DMS153 (cell line): ENCODE measurements around the gene ACO2.
"Not testable (repeated sequence)": the region's sequence is repeated elsewhere in the genome, so short reads cannot be mapped to it uniquely, and the experiment has no call there.

Source experiments
- DNase-seq: peaks from one replicate; lab custom pipeline; 2025; lab: John Stamatoyannopoulos, UW

The ACO2 gene

DNA sequence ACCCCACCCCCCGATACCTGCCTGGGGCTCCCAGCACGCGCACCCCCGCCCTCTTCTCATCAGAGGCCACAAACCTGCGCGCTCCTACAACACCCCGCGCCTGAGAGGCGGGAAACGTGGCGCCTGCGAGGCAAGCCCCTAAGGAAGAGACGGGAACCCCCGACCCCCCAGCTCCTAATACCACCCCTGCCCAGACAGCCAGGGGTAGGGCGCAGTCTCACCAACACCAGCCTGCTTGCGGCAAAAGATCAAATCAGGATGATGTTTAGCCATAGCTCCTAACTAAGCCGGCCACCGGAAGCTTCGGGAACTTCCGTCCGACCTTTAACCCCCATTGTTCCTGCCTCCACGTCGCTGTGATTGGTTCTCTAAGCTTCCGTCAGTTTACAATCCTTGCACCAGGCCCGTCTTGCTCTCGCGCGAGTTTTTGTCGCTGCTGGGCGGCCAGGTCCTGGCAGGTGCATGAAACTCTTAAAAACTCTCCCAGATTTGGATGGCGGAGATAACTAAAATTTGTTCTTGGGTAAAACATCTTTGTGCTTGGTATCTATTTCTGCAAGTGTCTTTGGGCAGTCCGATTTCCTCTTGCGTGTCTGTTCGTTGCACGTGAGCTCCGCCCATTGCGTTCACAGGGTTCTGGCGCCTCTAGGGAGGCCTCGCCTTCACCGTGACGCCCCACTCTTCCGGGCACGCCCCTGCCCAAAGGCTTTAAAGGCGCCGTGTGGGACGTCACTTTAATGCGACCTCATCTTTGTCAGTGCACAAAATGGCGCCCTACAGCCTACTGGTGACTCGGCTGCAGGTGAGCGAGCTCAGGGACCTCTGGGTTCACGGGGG, at the start of gene ACO2, which contains the start of gene PHF5A:
Gene ACO2 (plus strand): TSS at position 737 of the 837 bp plus-strand sequence. CDS start 30 bp downstream, at position 767.
Gene PHF5A (minus strand): TSS at position 312 of the 837 bp plus-strand sequence. CDS start 39 bp downstream, at position 273.
- peak; percentile 96 for DNase-seq

- DNase-seq = no peak
Observed at GRCh38 chr22:41425660-41426365, 43.1 kb upstream of the ACO2 start.

GRCh38 chr22:41429232-41429950, 39.5 kb upstream of the ACO2 start:
- DNase-seq = no peak

DNA sequence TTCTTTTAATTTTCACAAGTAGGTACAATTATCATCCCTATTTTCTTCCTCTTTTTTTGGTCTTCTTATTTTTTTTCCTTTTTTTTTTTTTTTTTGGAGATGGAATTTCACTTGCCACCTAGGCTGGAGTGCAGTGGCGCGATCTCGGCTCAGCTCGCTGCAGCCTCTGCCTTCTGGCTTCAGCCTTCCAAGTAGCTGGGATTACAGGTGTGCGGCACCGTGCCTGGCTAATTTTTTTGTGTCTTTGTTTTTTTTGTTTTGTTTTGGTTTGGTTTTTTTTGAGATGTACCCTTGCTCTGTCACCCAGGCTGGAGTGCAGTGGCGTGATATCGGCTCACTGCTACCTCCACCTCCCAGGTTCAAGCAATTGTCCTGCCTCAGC, 39.0 kb upstream of the ACO2 start:
- no peak for DNase-seq

DNA sequence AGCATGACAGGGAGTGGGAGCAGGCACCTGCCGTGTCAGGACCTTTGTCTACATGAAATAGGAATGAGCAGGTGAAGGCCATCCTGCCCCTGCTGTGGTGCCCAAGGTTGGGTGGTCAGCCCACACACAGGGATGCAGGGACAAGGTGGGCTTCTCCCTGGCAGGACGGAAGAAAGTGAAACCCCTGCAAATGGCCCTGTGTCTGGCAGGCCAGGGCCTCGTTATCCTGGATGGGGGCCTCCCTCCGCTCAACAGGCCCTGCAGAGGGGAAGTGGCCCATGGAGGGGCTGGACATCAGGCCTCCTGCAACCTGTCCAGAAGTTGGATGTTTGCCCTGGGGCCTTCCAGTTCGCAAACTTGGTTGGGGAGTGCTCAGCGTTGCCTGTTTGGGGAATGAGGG, 37.3 kb upstream of the ACO2 start:
- DNase-seq = no peak

GRCh38 chr22:41433480-41433879, 35.4 kb upstream of the ACO2 start:
- DNase-seq = not testable (repeated sequence)

DNA sequence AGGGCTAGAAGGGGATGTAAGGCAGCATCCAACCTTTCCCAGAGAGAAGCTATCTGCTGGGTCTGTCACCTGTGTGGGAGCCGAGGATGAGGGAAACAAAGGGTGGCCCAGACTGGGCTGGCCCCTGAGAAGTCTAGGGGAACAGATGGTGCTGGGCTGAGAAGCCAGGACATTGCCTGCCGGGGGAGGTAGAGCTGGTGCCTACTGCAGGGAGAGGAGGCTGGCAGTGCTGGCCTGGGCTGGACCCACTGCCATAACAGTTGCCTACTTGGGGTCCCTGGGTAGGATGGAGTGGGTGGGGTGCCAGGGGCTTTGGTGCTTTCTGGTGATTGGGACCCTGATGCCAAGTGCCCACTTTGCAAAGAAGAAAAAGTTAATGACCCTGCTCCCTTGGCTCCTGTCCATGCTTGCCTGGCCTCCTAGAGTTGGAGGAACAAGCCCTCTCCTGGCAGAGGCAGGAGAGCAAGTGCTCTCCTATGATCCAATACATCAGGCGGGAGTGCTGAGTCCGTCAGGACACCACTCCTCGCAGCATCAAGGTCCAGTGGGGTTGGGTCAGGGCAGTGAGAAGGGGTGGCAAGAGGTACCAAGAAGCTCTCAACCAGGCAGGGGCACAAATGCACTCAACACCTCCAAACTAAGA, 34.4 kb upstream of the ACO2 start:
- not testable (repeated sequence) for DNase-seq

DNA sequence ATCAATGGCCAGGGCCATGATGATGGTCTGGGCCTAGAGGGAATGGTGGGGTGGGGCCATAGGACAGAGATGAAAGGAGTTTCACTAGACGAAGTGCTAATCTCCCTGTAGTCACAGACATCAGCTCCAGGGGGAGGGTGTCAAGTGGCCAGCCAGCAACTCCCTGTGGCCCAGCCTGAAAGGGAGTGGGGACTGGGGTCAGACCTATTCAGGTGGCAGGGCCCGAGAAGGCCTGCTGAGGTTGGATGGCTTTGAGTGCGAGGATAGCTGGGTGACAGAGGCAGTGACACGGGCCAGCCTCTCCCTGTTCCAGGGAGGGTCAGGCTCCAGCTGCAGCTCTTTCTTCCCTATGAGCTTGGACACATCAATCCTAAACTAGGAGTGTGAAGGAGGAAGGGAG, 33.4 kb upstream of the ACO2 start:
- DNase-seq = no peak

- no peak for DNase-seq
Observed at GRCh38 chr22:41436322-41437113, 32.4 kb upstream of the ACO2 start.

DNA sequence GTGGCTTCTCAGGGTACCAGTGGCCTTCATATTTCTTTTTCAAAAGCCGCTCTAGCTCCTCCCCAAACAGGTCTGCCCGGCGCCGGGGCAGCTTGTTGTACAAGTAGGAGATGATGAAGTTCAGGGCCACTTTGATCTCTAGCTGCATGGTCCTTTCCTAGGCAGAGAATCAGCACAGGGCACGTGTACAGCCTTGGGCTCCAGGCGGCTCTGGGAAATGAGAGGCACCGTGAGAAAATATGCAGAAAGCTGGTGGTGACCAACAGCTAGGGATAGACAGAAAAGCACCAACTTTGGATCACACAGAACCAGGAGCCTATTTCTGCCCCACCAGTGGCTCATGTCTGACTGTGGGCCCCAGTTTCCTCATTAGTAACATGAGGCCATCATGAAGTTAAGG, 31.7 kb upstream of the ACO2 start:
- no peak for DNase-seq

DNA sequence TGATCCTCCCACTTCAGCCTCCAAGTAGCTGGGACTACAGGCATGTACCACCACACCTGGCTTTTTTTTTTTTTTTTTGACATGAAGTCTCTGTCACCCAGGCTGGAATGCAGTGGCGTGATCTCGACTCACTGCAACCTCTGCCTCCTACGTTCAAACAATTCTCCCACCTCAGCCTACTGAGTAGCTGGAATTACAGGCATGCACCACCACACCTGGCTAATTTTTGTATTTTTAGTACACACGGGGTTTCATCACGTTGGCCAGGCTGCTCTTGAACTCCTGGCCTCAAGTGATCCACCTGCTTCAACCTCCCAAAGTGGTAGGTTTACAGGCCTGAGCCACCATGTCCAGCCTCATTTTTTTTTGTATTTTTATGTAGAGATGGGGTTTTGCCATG, 28.4 kb upstream of the ACO2 start:
- DNase-seq = not testable (repeated sequence)

- no peak for DNase-seq
Observed at GRCh38 chr22:41442240-41442792, 26.6 kb upstream of the ACO2 start.

DNA sequence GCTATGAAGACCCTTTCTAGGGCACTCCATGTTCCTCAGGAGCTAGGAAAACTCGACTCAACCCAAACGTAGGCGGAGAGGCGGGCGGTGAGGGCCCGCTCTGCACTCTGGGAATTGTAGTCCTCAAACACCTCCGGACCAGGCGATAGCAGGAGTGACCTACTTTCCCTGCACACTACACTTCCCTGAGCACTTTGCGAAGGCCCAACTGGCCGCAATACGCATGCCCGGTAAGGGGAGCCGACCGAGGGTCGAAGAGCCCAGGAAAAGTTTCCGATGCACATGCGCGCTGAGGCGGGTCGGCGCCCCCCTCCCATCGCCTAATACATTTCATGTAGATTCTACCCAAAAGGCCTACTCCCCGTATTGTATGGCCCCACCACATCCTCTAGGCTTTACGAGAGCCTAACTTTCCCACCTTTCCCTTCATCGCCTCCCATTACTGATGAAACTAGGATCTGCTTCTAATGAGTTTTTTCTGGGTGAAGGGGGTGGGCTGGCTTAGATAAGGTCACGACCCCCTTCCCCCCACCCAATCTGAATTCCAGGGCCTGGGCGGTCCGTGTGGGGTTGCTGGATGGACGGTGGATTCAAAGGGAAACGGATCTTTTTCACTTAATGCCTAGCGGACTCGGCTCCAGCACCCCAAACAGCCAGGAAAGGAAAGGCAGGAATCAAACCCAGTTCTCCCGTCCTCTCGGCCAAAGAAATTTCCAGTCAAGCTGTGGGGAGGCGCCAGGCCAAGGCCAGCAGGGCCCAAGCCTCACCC, 24.4 kb upstream of the ACO2 start:
- DNase-seq = peak; percentile 94

DNA sequence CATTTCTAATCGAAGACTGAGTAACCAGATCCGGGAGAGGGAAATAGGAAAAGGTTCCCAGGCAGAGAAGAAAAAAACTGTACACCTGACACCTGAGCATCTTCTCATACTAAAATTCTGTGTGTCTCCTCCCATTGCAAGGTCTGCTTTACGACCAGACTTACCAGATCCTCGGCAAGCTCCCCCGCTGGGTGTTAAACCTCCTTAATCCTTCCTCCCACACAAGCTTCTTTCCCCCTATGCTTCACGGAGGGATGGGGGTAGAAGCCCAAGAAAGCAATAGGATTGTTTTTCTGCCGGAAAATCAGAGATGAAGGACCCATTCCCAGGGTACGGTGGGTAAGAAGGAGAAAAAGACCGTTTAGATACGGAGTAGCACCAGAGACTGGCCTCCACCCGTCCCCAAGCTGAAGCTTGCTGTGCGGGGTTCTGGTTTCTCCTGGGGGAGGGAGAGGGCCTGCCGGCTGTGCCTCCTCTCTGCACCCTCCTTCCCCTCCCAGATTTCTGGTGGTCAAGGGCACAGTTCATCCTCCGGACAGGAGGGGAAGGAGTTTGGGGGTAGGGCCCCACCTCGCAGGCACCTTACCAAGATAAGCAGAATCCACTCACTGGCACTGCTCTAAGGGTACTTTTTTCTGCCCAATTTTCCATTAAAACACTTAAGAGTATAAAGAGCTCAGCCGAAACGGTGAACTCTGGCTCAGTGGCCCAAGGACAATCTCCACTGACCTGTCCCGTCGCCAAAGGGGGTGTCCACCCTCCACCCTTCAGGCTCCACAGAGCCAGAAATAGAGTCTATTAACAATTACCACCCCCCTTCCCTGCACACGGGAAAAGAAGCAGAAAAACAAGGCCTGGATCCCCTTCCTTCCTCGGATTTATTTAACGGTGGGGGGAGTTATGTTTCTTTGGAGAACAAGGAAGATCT, 23.5 kb upstream of the ACO2 start:
- peak; percentile 3 for DNase-seq

- no peak for DNase-seq
Observed at GRCh38 chr22:41446057-41446501, 22.8 kb upstream of the ACO2 start.

- peak; percentile 86 for DNase-seq
Observed at GRCh38 chr22:41446639-41447434, 22.1 kb upstream of the ACO2 start, which contains the start of gene TOB2. Gene TOB2 (minus strand): TSS chr22:41446801. CDS start chr22:41437345, 9,456 bp downstream.

GRCh38 chr22:41447435-41448188, 21.3 kb upstream of the ACO2 start:
- peak; percentile 47 for DNase-seq
